ENCODE measurements around the gene SPATA24. TPM values are rescaled to one million over a fixed set of nuclear protein-coding genes. Genes with fewer than 3 reads are reported as not detected.

Gene SPATA24
- total RNA-seq, 1 experiment from 2014 or later: 6.5 TPM

DNA sequence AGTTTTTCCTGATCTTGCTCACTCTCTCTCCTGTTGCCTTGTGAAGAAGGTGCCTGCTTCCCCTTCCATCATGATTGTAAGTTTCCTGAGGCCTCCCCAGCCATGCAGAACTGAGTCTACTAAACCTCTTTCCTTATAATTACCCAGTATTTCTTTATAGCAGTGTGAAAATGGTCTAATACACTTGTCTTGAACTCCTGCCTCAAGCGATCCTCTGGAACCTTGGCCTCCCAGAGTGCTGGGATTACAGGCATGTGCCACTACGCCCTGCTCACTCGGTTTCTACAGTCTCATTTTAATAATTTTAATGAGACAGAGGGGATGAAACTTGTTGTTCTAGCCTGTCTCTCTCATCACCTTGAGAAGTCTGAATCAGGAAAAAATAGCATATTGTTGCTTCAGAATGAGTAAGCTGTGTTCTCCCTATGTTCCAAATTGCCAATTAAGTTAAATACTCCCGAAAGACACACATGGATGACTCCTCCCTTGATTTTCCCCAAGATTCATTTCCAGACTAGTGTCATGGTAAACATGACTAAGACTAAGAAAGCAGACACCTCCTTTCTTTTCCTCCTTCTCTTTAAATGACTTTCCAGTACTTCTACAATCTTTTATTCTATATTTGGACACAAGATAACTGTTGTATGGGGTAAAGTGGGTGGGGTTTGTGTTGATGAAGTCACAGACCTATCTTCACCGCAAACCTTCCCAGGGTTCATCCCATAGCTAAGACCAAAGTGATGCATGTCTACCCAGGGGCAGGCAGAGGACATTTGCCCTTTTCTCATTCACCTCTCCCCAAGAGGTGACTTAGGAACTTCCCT, 43.3 kb upstream of the SPATA24 start:
- H3K79me2 ChIP-seq (ENCODE audit: low read depth): no peaks in the 10 kb centered on the region
- H2AFZ ChIP-seq: no peak overlapping the region
- intact Hi-C loops (cut with micrococcal nuclease; ENCODE audit: unreplicated experiment): no loop called here
- no peaks in the 10 kb centered on the region for H3K27me3 ChIP-seq (ENCODE audit: insufficient read depth, low read depth)
- H3K36me3 ChIP-seq (ENCODE audit: low read depth): no peaks in the 10 kb centered on the region
- H3K9me2 ChIP-seq (ENCODE audit: insufficient read depth): no peaks in the 10 kb centered on the region
- no peaks in the 10 kb centered on the region for H4K20me1 ChIP-seq (ENCODE audit: insufficient read depth)
- ChIA-PET CTCF (no interaction called here), POLR2A (ENCODE audit: unreplicated experiment) (interaction anchor here (0.6 kb wide), 1 partner anchor 27 kb away, joined by 3 read pairs; no protein-coding TSS in a partner anchor)
- H3F3A ChIP-seq (ENCODE audit: insufficient read depth, low read depth): no peaks in the 10 kb centered on the region; the same call in 1 of the 2 replicates
- no peak overlapping the region for H3K27ac ChIP-seq
- TF ChIP-seq, protein P1, sequence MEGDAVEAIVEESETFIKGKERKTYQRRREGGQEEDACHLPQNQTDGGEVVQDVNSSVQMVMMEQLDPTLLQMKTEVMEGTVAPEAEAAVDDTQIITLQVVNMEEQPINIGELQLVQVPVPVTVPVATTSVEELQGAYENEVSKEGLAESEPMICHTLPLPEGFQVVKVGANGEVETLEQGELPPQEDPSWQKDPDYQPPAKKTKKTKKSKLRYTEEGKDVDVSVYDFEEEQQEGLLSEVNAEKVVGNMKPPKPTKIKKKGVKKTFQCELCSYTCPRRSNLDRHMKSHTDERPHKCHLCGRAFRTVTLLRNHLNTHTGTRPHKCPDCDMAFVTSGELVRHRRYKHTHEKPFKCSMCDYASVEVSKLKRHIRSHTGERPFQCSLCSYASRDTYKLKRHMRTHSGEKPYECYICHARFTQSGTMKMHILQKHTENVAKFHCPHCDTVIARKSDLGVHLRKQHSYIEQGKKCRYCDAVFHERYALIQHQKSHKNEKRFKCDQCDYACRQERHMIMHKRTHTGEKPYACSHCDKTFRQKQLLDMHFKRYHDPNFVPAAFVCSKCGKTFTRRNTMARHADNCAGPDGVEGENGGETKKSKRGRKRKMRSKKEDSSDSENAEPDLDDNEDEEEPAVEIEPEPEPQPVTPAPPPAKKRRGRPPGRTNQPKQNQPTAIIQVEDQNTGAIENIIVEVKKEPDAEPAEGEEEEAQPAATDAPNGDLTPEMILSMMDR (conservative IDR thresholded peaks at IDR 0.05): no peak
- no peak for TF ChIP-seq EZH2 (IDR thresholded peaks at IDR 0.05; ENCODE audit: low read depth)
- no peak overlapping the region for H3K4me3 ChIP-seq
- BruUV-seq (replicated peaks): no TSS peak
- no peak for DNase-seq
- H3K4me2 ChIP-seq: no peak overlapping the region
- no peaks in the 10 kb centered on the region; the same call in 1 of the 2 replicates for H3K4me1 ChIP-seq (replicated peaks; ENCODE audit: insufficient read depth)
- H3K9me3 ChIP-seq (ENCODE audit: insufficient read depth, low read depth): no peaks in the 10 kb centered on the region

DNA sequence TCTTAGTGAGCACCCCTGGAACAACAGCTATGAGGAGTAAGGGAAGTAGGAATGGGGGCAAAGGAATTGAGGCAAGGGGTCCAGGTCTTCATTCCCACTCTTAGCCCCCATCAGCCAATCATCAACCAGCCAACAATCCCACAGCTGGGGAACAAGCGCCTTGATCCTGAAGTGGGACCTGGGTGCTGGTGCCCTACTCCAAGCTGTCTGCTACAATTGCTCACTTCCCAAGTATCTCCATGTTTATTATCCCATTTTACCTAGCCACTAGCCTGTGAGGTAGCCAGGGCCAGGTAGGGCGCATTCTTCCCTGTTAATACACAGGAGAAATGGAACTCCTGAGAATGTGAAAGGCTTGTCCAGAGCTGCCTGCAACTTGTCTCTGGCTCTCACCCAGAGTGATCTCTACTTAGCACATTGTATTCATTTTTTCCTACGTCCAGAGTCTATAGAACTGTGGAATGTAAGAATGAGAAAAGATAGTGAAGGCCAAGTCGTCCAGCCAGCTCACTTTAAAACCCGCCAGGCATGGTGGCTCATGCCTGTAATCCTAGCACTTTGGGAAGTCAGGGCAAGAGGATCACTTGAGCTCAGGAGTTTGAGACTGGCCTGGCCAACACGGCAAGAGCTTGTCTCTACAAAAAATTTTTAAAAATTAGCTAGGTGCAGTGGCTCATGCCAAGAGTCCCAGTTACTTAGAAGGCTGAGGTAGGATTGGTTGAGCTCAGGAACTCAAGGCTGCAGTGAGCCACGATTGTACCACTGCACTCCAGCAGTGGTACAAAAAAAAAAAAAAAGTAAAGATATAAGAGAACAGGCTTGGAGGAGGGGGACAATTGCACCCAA, 41.7 kb upstream of the SPATA24 start:
- no peak for DNase-seq

More for the DNA sequence above, 41.7 kb upstream of the SPATA24 start:
- CTCF ChIA-PET: interaction anchor here (0.6 kb wide), 1 partner anchor 158 kb away, joined by 8 read pairs; no protein-coding TSS in a partner anchor
- Histone ChIP-seq H4K20me1 (ENCODE audit: insufficient read depth) (no peaks in the 10 kb centered on the region), H3K9me3 (ENCODE audit: insufficient read depth, low read depth) (no peaks in the 10 kb centered on the region), H3K4me3 (no peak overlapping the region), H3K36me3 (ENCODE audit: low read depth) (no peaks in the 10 kb centered on the region), H3K4me1 (replicated peaks; ENCODE audit: insufficient read depth) (no peaks in the 10 kb centered on the region; the same call in 1 of the 2 replicates), H3K9me2 (ENCODE audit: insufficient read depth) (no peaks in the 10 kb centered on the region), H3K4me2 (no peak overlapping the region), H2AFZ (no peak overlapping the region), H3F3A (ENCODE audit: insufficient read depth, low read depth) (no peaks in the 10 kb centered on the region), H3K79me2 (ENCODE audit: low read depth) (no peaks in the 10 kb centered on the region), H3K27me3 (ENCODE audit: insufficient read depth, low read depth) (no peaks in the 10 kb centered on the region), H3K27ac (no peak overlapping the region)
- TF ChIP-seq, protein P1 (conservative IDR thresholded peaks at IDR 0.05): no peak
- no peak for TF ChIP-seq EZH2 (IDR thresholded peaks at IDR 0.05; ENCODE audit: low read depth)
- intact Hi-C loops (cut with micrococcal nuclease; ENCODE audit: unreplicated experiment): no loop called here
- BruUV-seq (replicated peaks): no TSS peak
- POLR2A ChIA-PET (ENCODE audit: unreplicated experiment): no interaction called here
